OCI-LY1 (cell line): ENCODE measurements around the gene SENP3.

Source experiments
- EZH2 ChIP-seq: fragments of 200-600 bp; sonication (generic), shearing (Covaris generic); IDR thresholded peaks from 2 replicates; pipeline ENCODE4 v1.8.0; 2017; ENCODE audit warnings: borderline replicate concordance, mixed run types, mild to moderate bottlenecking, antibody characterized with exemption, low read length, moderate library complexity, mixed read lengths
- TF ChIP-seq, protein P1 (sequence below): fragments of 200-600 bp; sonication (generic), shearing (Covaris generic); IDR thresholded peaks from 2 replicates; pipeline ENCODE4 v1.5.1; 2017; ENCODE audit warnings: mild to moderate bottlenecking, antibody characterized with exemption, low read length, moderate library complexity, mixed read lengths

- TF ChIP-seq, protein P1, sequence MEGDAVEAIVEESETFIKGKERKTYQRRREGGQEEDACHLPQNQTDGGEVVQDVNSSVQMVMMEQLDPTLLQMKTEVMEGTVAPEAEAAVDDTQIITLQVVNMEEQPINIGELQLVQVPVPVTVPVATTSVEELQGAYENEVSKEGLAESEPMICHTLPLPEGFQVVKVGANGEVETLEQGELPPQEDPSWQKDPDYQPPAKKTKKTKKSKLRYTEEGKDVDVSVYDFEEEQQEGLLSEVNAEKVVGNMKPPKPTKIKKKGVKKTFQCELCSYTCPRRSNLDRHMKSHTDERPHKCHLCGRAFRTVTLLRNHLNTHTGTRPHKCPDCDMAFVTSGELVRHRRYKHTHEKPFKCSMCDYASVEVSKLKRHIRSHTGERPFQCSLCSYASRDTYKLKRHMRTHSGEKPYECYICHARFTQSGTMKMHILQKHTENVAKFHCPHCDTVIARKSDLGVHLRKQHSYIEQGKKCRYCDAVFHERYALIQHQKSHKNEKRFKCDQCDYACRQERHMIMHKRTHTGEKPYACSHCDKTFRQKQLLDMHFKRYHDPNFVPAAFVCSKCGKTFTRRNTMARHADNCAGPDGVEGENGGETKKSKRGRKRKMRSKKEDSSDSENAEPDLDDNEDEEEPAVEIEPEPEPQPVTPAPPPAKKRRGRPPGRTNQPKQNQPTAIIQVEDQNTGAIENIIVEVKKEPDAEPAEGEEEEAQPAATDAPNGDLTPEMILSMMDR, result peak; percentile 64
- no peak for TF ChIP-seq EZH2
These were observed 38.7 kb upstream of the SENP3 start for GRCh38 chr17:7523033-7523432.
